Trophoblast cell (in vitro differentiated cells and primary cell): ENCODE measurements around the gene DTNBP1.

Experiments used
- DNase-seq, 2 donors: peaks; one replicate each; pipeline ENCODE4 v3.0.0-alpha.2; 2016
- H2AFZ ChIP-seq: 2 replicates; pipeline ENCODE4 v1.6.1; 2013; ENCODE audit warnings: low read length, moderate library complexity, mild to moderate bottlenecking; ENCODE audit not compliant: insufficient read depth, poor library complexity
- H2AK5ac ChIP-seq: 2 replicates; pipeline ENCODE4 v1.6.1; 2013; ENCODE audit warnings: mild to moderate bottlenecking, low read length
- H2BK120ac ChIP-seq: 2 replicates; pipeline ENCODE4 v1.6.1; 2013; ENCODE audit warnings: low read length, mild to moderate bottlenecking, moderate library complexity; ENCODE audit not compliant: insufficient read depth, poor library complexity
- H2BK12ac ChIP-seq: 2 replicates; pipeline ENCODE4 v1.6.1; 2013; ENCODE audit warnings: mild to moderate bottlenecking, low read length, moderate library complexity
- H2BK5ac ChIP-seq: 2 replicates; pipeline ENCODE4 v1.6.1; 2013; ENCODE audit warnings: low read length, low read depth, moderate library complexity, mild to moderate bottlenecking; ENCODE audit not compliant: poor library complexity
- H3K14ac ChIP-seq: 2 replicates; pipeline ENCODE4 v1.6.1; 2013; ENCODE audit warnings: mild to moderate bottlenecking, low read length
- H3K18ac ChIP-seq: 2 replicates; pipeline ENCODE4 v1.6.1; 2013; ENCODE audit warnings: mild to moderate bottlenecking, low read length
- H3K23ac ChIP-seq: 2 replicates; pipeline ENCODE4 v1.6.1; 2013; ENCODE audit warnings: low read length
- H3K27ac ChIP-seq: 2 replicates; pipeline ENCODE4 v1.5.1; 2013; ENCODE audit warnings: low read depth, mild to moderate bottlenecking, inconsistent platforms, low read length, moderate library complexity
- H3K27me3 ChIP-seq: 2 replicates; pipeline ENCODE4 v1.6.1; 2013; ENCODE audit warnings: inconsistent platforms, mild to moderate bottlenecking, low read length, moderate library complexity; ENCODE audit not compliant: insufficient read depth
- H3K36me3 ChIP-seq, 2 experiments: 1 replicate in 1 of 2; 2 replicates in 1 of 2; pipeline ENCODE4 v1.6.1; 2013; ENCODE audit warnings: low read length in 2 of 2, mild to moderate bottlenecking in 2 of 2, moderate library complexity in 1 of 2; ENCODE audit not compliant: insufficient read depth in 2 of 2, control insufficient read depth in 1 of 2
- H3K4ac ChIP-seq: 2 replicates; pipeline ENCODE4 v1.6.1; 2013; ENCODE audit warnings: low read depth, mild to moderate bottlenecking, low read length, moderate library complexity
- H3K4me1 ChIP-seq, 2 experiments: 1 replicate in 1 of 2; 2 replicates in 1 of 2; pipeline ENCODE4 v1.6.1; 2013; ENCODE audit warnings: low read length in 2 of 2, mild to moderate bottlenecking in 2 of 2, moderate library complexity in 1 of 2; ENCODE audit not compliant: insufficient read depth in 2 of 2, control insufficient read depth in 1 of 2
- H3K4me2 ChIP-seq: 2 replicates; pipeline ENCODE4 v1.6.1; 2013; ENCODE audit warnings: inconsistent platforms, mild to moderate bottlenecking, low read length, moderate library complexity
- H3K4me3 ChIP-seq: 2 replicates; pipeline ENCODE4 v1.5.1; 2013; ENCODE audit warnings: mild to moderate bottlenecking, low read depth, low read length, inconsistent platforms
- H3K79me1 ChIP-seq: one replicate; pipeline ENCODE4 v1.6.1; 2013; ENCODE audit warnings: low read length
- H3K79me2 ChIP-seq: 2 replicates; pipeline ENCODE4 v1.6.1; 2013; ENCODE audit warnings: low read length, mild to moderate bottlenecking; ENCODE audit not compliant: control insufficient read depth, insufficient read depth, poor library complexity
- H3K9ac ChIP-seq: 2 replicates; pipeline ENCODE4 v1.6.1; 2013; ENCODE audit warnings: mild to moderate bottlenecking, low read length
- H3K9me3 ChIP-seq: 2 replicates; pipeline ENCODE4 v1.6.1; 2013; ENCODE audit warnings: low read depth, mild to moderate bottlenecking, control low read depth, inconsistent platforms, low read length; ENCODE audit not compliant: insufficient read depth
- H4K12ac ChIP-seq: 2 replicates; pipeline ENCODE4 v1.6.1; 2013; ENCODE audit warnings: low read depth, mild to moderate bottlenecking, low read length, moderate library complexity
- H4K8ac ChIP-seq: 2 replicates; pipeline ENCODE4 v1.6.1; 2013; ENCODE audit warnings: low read depth, mild to moderate bottlenecking, low read length, moderate library complexity
- H4K91ac ChIP-seq: one replicate; pipeline ENCODE4 v1.6.1; 2013; ENCODE audit warnings: low read depth, mild to moderate bottlenecking, low read length, moderate library complexity
- WGBS: extraction: QIAGEN DNeasy Blood & Tissue Kit; methylation state at CpG from one replicate; pipeline ENCODE4 v1.1.7; 2013; ENCODE audit warnings: missing lambda C conversion rate; ENCODE audit not compliant: insufficient read length, insufficient coverage; ENCODE audit errors: extremely low coverage; 5-methylcytosine and 5-hydroxymethylcytosine counted together

DTNBP1 gene

DNA sequence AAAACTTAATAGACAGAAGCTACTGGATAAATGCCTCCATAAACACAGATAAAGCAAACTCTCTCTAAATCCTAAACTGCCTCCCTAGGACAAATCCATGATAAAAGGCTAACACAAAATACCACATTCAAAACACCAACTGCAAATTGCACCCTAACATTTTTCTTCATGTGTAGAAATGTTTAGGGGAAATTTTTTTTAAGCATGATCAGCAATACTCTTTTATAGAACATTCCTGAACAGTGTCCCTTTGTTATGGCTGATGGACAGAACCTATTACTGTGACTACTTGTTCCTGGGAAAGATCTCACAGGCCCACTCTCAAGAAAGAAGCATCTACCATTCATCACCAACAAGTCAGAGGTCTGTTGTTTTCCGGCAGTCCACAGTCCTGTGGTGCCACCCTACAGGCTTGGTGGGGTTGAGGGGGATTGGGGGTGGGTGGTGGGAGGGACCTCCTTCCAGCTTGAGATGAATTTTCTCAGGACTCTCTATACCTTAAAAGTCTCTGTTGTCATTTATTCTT lies 64.5 kb downstream of the DTNBP1 start:
- WGBS: no CpG with 5 or more reads among the region's 1 CpG
- no peak overlapping the region for H3K4me3 ChIP-seq
- H3K4me1 ChIP-seq: peaks cover 0 to 1% of the 10 kb centered on the region in 2 experiments
- no peaks in the 10 kb centered on the region for H3K79me1 ChIP-seq
- H3K18ac ChIP-seq: no peak overlapping the region
- H3K9ac ChIP-seq: no peak overlapping the region
- no peak overlapping the region for H4K12ac ChIP-seq
- H3K9me3 ChIP-seq: no peaks in the 10 kb centered on the region
- no peak overlapping the region for H3K14ac ChIP-seq
- H2BK5ac ChIP-seq: no peak overlapping the region
- H3K23ac ChIP-seq: no peak overlapping the region
- H3K27ac ChIP-seq: no peak overlapping the region
- H4K8ac ChIP-seq: no peak overlapping the region
- H2BK120ac ChIP-seq: no peak overlapping the region
- no peaks in the 10 kb centered on the region for H3K27me3 ChIP-seq
- no peak overlapping the region for H2AK5ac ChIP-seq
- H3K4ac ChIP-seq: no peak overlapping the region
- no peak overlapping the region for H3K4me2 ChIP-seq
- no peak overlapping the region for H2AFZ ChIP-seq
- H2BK12ac ChIP-seq: no peak overlapping the region
- H3K79me2 ChIP-seq: no peaks in the 10 kb centered on the region
- no peak for DNase-seq
- H3K36me3 ChIP-seq: peaks cover 0 to 2% of the 10 kb centered on the region in 2 experiments
- no peak overlapping the region for H4K91ac ChIP-seq

DNA sequence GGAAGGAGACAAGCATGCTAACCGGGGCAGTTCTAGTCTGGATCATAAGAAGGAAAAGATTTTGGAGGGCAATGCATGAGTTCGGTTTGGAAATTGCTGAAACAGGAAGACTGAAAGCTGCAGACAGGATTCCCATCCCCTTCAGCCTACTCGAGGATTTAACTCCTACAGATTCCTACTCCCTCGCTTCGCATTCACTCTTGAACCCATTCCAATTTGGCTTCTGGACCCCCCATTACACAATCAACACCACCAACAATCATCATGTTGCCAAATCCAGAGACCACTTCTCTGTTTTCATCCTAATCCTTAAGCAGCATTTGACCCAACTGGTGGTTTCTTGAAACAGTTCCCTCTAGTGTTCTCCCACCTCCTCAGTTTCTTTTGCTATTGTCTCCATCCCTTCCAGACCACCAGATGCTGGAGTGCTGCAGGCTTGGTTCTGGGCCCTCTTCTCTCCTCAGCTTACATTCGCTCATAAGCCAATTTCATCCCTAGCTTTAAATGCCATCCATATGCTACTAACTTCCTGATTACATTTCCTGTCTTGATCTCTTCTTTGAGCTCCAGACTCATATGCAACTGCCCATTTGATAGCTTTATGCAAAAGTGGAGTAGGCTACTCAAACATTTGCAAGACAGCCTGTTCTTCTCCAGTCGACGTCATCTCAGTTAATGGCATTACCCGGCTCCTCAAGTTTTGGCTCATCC lies 66.5 kb downstream of the DTNBP1 start:
- DNase-seq: no peak
- H3K23ac ChIP-seq: no peak overlapping the region
- no peak overlapping the region for H3K4ac ChIP-seq
- no peaks in the 10 kb centered on the region for H3K79me1 ChIP-seq
- H3K4me1 ChIP-seq: peaks cover 0 to 1% of the 10 kb centered on the region in 2 experiments
- no peak overlapping the region for H2BK12ac ChIP-seq
- no peak overlapping the region for H4K8ac ChIP-seq
- no peak overlapping the region for H2BK120ac ChIP-seq
- 100% methylated on average over 1 of the region's 9 CpGs for WGBS
- no peak overlapping the region for H3K18ac ChIP-seq
- no peak overlapping the region for H4K12ac ChIP-seq
- no peaks in the 10 kb centered on the region for H3K79me2 ChIP-seq
- H2AK5ac ChIP-seq: no peak overlapping the region
- H2AFZ ChIP-seq: no peak overlapping the region
- no peak overlapping the region for H2BK5ac ChIP-seq
- no peak overlapping the region for H3K4me2 ChIP-seq
- H3K36me3 ChIP-seq: peaks cover 0 to 2% of the 10 kb centered on the region in 2 experiments
- no peak overlapping the region for H3K4me3 ChIP-seq
- no peak overlapping the region for H4K91ac ChIP-seq
- H3K14ac ChIP-seq: no peak overlapping the region
- no peak overlapping the region for H3K27ac ChIP-seq
- no peaks in the 10 kb centered on the region for H3K27me3 ChIP-seq
- no peaks in the 10 kb centered on the region for H3K9me3 ChIP-seq
- H3K9ac ChIP-seq: no peak overlapping the region

DNA sequence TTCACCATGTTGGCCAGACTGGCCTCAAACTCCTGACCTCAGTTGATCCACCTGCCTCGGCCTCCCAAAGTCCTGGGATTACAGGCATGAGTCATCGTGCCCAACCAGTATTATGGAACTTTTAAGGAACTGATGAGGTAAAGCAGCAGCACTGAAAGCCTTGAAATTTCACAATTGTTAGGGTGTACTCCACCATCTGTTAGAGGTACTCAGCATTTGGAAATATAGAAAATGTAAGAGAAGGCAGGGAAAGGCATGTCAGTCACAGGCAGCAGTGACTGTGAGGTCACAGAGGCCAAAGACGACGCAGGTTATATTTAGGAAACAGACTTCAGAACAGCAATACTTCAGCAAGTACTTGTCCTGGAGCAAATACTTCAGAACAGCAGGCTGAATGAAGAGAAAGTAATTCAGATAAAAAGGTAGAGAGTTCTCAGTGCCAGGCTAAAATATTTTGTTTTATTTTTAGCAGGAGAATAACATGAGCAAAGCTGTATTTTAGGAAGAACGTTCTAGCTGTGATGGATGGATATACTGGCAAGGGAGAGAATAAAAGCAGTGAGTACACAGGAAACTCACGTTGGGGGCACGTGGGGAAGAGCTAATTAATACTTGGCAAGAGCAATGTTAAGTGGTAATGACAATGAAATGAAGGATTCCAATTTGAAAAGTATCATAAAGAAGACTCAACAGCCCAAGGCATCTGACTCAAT lies 67.2 kb downstream of the DTNBP1 start:
- Histone ChIP-seq H3K4me2 (no peak overlapping the region), H4K8ac (no peak overlapping the region), H3K23ac (no peak overlapping the region), H3K36me3 (peaks cover 0 to 2% of the 10 kb centered on the region in 2 experiments), H3K79me2 (no peaks in the 10 kb centered on the region), H3K9me3 (no peaks in the 10 kb centered on the region), H3K18ac (no peak overlapping the region), H3K4me3 (no peak overlapping the region), H3K9ac (no peak overlapping the region), H2BK120ac (no peak overlapping the region), H3K4ac (no peak overlapping the region), H2BK12ac (no peak overlapping the region), H3K27me3 (no peaks in the 10 kb centered on the region), H3K27ac (no peak overlapping the region), H2AFZ (no peak overlapping the region), H3K79me1 (no peaks in the 10 kb centered on the region), H4K12ac (no peak overlapping the region), H4K91ac (no peak overlapping the region), H2BK5ac (no peak overlapping the region), H3K4me1 (peaks cover 0 to 1% of the 10 kb centered on the region in 2 experiments), H3K14ac (no peak overlapping the region), H2AK5ac (no peak overlapping the region)
- no CpG with 5 or more reads among the region's 7 CpGs for WGBS
- DNase-seq: peak; percentile 30 to 43

DNA sequence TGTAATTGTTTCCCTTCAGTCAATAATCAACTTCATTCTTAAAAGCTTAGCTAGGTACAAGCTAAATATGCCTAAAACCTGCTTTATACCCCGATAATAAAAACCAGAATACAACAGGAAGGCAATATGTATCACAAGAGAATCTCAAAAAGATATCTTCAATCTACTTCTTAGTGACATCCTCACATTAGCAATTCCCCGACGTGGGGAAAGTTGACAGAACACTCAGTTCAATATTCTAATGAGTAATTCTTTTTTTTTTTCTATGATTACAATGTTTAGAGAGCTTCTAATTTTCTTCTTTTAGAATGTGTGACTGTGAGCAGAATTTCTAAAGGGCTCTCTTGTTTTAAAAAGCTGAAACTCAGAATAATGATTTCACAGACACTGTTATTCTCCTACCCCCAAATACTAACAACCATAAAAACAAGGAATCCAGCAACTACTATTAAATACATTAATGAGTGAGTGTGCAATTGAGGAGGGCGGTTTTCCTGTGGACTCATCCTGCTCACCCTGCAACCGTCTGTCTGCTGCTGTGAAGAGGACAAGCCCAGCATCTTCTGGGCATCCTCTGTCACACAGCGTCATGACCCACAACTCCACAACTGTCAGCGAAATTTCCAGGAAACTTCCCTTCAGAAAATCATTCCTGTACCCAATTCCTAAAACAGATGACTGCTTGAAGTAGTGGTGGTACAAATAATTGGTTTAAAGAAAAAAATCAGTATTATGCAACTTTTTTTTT lies 68.1 kb downstream of the DTNBP1 start:
- H3K27me3 ChIP-seq: no peaks in the 10 kb centered on the region
- H3K27ac ChIP-seq: no peak overlapping the region
- no peak overlapping the region for H2BK12ac ChIP-seq
- H3K36me3 ChIP-seq: peaks cover 0 to 2% of the 10 kb centered on the region in 2 experiments
- no CpG with 5 or more reads among the region's 7 CpGs for WGBS
- peaks cover 0 to 1% of the 10 kb centered on the region in 2 experiments for H3K4me1 ChIP-seq
- H2AFZ ChIP-seq: no peak overlapping the region
- H2BK120ac ChIP-seq: no peak overlapping the region
- H3K4ac ChIP-seq: no peak overlapping the region
- no peak overlapping the region for H3K14ac ChIP-seq
- H4K91ac ChIP-seq: no peak overlapping the region
- no peak overlapping the region for H4K12ac ChIP-seq
- no peak overlapping the region for H3K9ac ChIP-seq
- H3K79me2 ChIP-seq: no peaks in the 10 kb centered on the region
- no peak overlapping the region for H3K23ac ChIP-seq
- no peak for DNase-seq
- no peaks in the 10 kb centered on the region for H3K79me1 ChIP-seq
- H4K8ac ChIP-seq: no peak overlapping the region
- H3K4me3 ChIP-seq: no peak overlapping the region
- no peak overlapping the region for H2AK5ac ChIP-seq
- no peak overlapping the region for H2BK5ac ChIP-seq
- H3K4me2 ChIP-seq: no peak overlapping the region
- H3K18ac ChIP-seq: no peak overlapping the region
- H3K9me3 ChIP-seq: no peaks in the 10 kb centered on the region
